NCI-H2081 (cell line): ENCODE results near the gene GSG1L.
A peak's percentile ranks its signal among the peaks of the same experiment; 100 is the strongest.
"Not testable (repeated sequence)": the region's sequence is repeated elsewhere in the genome, so short reads cannot be mapped to it uniquely, and the experiment has no call there.

Experiments
- DNase-seq, 2 experiments: peaks; one replicate each; lab custom pipeline; 2025; lab: John Stamatoyannopoulos, UW

GSG1L gene

GRCh38 chr16:27980919-27981700 lies 82.4 kb downstream of the GSG1L start:
- no peak for DNase-seq

- DNase-seq: no peak
Measured at GRCh38 chr16:27980076-27980775, 83.3 kb downstream of the GSG1L start.

- not testable (repeated sequence) for DNase-seq
Measured at GRCh38 chr16:27979668-27980067, 83.8 kb downstream of the GSG1L start.

- DNase-seq: no peak
Measured at GRCh38 chr16:27978876-27979275, 84.6 kb downstream of the GSG1L start.

- no peak for DNase-seq
Measured at GRCh38 chr16:27977966-27978365, 85.5 kb downstream of the GSG1L start.

GRCh38 chr16:27976990-27977389 lies 86.5 kb downstream of the GSG1L start:
- no peak for DNase-seq

GRCh38 chr16:27974896-27975540 lies 88.5 kb downstream of the GSG1L start:
- no peak for DNase-seq

GRCh38 chr16:27973678-27974077 lies 89.8 kb downstream of the GSG1L start:
- DNase-seq: no peak

- peak in 1 of 2 experiments; percentile 9 for DNase-seq
Measured at GRCh38 chr16:27972500-27972899, 91.0 kb downstream of the GSG1L start.

- DNase-seq: no peak
Measured at GRCh38 chr16:27969574-27969973, 93.9 kb downstream of the GSG1L start.

- no peak for DNase-seq
Measured at GRCh38 chr16:27967169-27967568, 96.3 kb downstream of the GSG1L start.

- no peak for DNase-seq
Measured at GRCh38 chr16:27966756-27967155, 96.8 kb downstream of the GSG1L start.

- no peak for DNase-seq
Measured at GRCh38 chr16:27965801-27966200, 97.7 kb downstream of the GSG1L start.

- no peak for DNase-seq
Measured at GRCh38 chr16:27963471-27963965, 100.0 kb downstream of the GSG1L start.

GRCh38 chr16:27962197-27962596 lies 101.3 kb downstream of the GSG1L start:
- DNase-seq: no peak

- DNase-seq: no peak
Measured at GRCh38 chr16:27961296-27961620, 102.3 kb downstream of the GSG1L start.

- DNase-seq: no peak
Measured at GRCh38 chr16:27960619-27961295, 102.8 kb downstream of the GSG1L start.

- DNase-seq: no peak
Measured at GRCh38 chr16:27959914-27960313, 103.6 kb downstream of the GSG1L start.

GRCh38 chr16:27954191-27954590 lies 109.3 kb downstream of the GSG1L start:
- DNase-seq: no peak

GRCh38 chr16:27952811-27953210 lies 110.7 kb downstream of the GSG1L start:
- no peak for DNase-seq

- no peak for DNase-seq
Measured at GRCh38 chr16:27951489-27952120, 111.9 kb downstream of the GSG1L start.
